Activated CD4-positive, alpha-beta T cell treated with anti-CD3 and anti-CD28 coated beads, Interleukin-2, amount 10 ng/mL, durations not matched to agents 7 days and 5 days (primary cell): ENCODE data around the gene TTC19. TPM values are rescaled to one million over a fixed set of nuclear protein-coding genes. Genes with fewer than 3 reads are reported as not detected.

Experiments used
- CTCF ChIA-PET: fragments of 350-600 bp; sonication (Branson Sonifier 250); formaldehyde crosslinking; loops from one replicate; lab custom pipeline; 2021; ENCODE audit warnings: antibody characterized with exemption; lab: Charles Lee
- POLR2A ChIA-PET: fragments of 350-600 bp; sonication (Branson Sonifier 250); formaldehyde crosslinking; loops from one replicate; lab custom pipeline; 2021; ENCODE audit warnings: antibody characterized with exemption; lab: Charles Lee
- DNase-seq: peaks from one replicate; pipeline ENCODE4 v3.0.0-alpha.2; 2020
- H3K27ac Mint-ChIP-seq: one replicate; pipeline ENCODE4 v1.8.0; 2021; ENCODE audit warnings: mild to moderate bottlenecking, moderate library complexity, mixed read lengths
- H3K27me3 Mint-ChIP-seq: one replicate; pipeline ENCODE4 v1.8.0; 2021; ENCODE audit warnings: mixed read lengths
- H3K36me3 Mint-ChIP-seq: one replicate; pipeline ENCODE4 v1.8.0; 2021; ENCODE audit warnings: low read depth, mixed read lengths
- H3K4me1 Mint-ChIP-seq: one replicate; pipeline ENCODE4 v1.8.0; 2021; ENCODE audit warnings: mixed read lengths
- H3K4me3 Mint-ChIP-seq: one replicate; pipeline ENCODE4 v1.8.0; 2021; ENCODE audit warnings: mild to moderate bottlenecking, moderate library complexity, mixed read lengths
- H3K9me3 Mint-ChIP-seq: one replicate; pipeline ENCODE4 v1.8.0; 2021; ENCODE audit warnings: mixed read lengths
- total RNA-seq, 2 experiments: library from RNA; stranded (reverse); gene quantifications; one replicate each; pipeline ENCODE4 v1.2.3, GENCODE V29; 2021

Gene TTC19
- total RNA-seq, 2 experiments from 2014 or later = 25.4 to 25.5 TPM

- no peaks in the 10 kb centered on the region for H3K36me3 Mint-ChIP-seq
- H3K27ac Mint-ChIP-seq = no peak overlapping the region
- peaks cover 16% of the 10 kb centered on the region for H3K4me1 Mint-ChIP-seq
- ChIA-PET CTCF (interaction anchor here (1.6 kb wide), 1 partner anchor 21 kb away, joined by 6 read pairs; no protein-coding TSS in a partner anchor), POLR2A (no interaction called here)
- H3K4me3 Mint-ChIP-seq = no peak overlapping the region
- DNase-seq = no peak
- no peaks in the 10 kb centered on the region for H3K9me3 Mint-ChIP-seq
- peaks cover 22% of the 10 kb centered on the region for H3K27me3 Mint-ChIP-seq
These were observed 34.1 kb upstream of the TTC19 start for GRCh38 chr17:15965528-15965927.

- no peak overlapping the region for H3K27ac Mint-ChIP-seq
These were observed 33.3 kb upstream of the TTC19 start for GRCh38 chr17:15966183-15966878.

GRCh38 chr17:15966879-15967248, 32.8 kb upstream of the TTC19 start:
- Mint-ChIP-seq H3K4me3 (no peak overlapping the region), H3K9me3 (no peaks in the 10 kb centered on the region), H3K36me3 (no peaks in the 10 kb centered on the region), H3K27ac (no peak overlapping the region), H3K4me1 (peaks cover 16% of the 10 kb centered on the region), H3K27me3 (peaks cover 15% of the 10 kb centered on the region)
- ChIA-PET POLR2A (interaction anchor here (0.7 kb wide), 1 partner anchor 78 kb away, joined by 4 read pairs; no protein-coding TSS in a partner anchor), CTCF (interaction anchor here (1.0 to 1.4 kb wide), 2 partner anchors 14 to 22 kb away, joined by 3 to 5 read pairs; partner anchors contain the start of gene ADORA2B)
- DNase-seq = no peak

More at GRCh38 chr17:15966183-15966878, 33.3 kb upstream of the TTC19 start:
- no peaks in the 10 kb centered on the region for H3K9me3 Mint-ChIP-seq
- H3K4me1 Mint-ChIP-seq = peaks cover 16% of the 10 kb centered on the region
- H3K27me3 Mint-ChIP-seq = peaks cover 19% of the 10 kb centered on the region
- H3K4me3 Mint-ChIP-seq = no peak overlapping the region
- H3K36me3 Mint-ChIP-seq = no peaks in the 10 kb centered on the region
- ChIA-PET CTCF (interaction anchor here (1.0 to 1.6 kb wide), 3 partner anchors 14 to 22 kb away, joined by 3 to 6 read pairs (median 5); partner anchors contain the start of gene ADORA2B), POLR2A (no interaction called here)
- no peak for DNase-seq

GRCh38 chr17:15967706-15968399, 31.8 kb upstream of the TTC19 start:
- DNase-seq = no peak
- CTCF ChIA-PET = interaction anchor here (1.3 to 1.4 kb wide), 2 partner anchors 23 to 30 kb away, joined by 5 read pairs; partner anchors contain the start of gene ADORA2B
- Mint-ChIP-seq H3K9me3 (no peaks in the 10 kb centered on the region), H3K27me3 (peaks cover 15% of the 10 kb centered on the region), H3K36me3 (no peaks in the 10 kb centered on the region), H3K4me3 (no peak overlapping the region), H3K27ac (no peak overlapping the region), H3K4me1 (peaks cover 16% of the 10 kb centered on the region)
- POLR2A ChIA-PET = interaction anchor here (0.7 kb wide), 1 partner anchor 79 kb away, joined by 4 read pairs; no protein-coding TSS in a partner anchor

GRCh38 chr17:15969463-15969862, 30.2 kb upstream of the TTC19 start:
- Mint-ChIP-seq H3K36me3 (peaks cover 2% of the 10 kb centered on the region), H3K9me3 (no peaks in the 10 kb centered on the region), H3K4me1 (peaks cover 20% of the 10 kb centered on the region), H3K27ac (no peak overlapping the region), H3K27me3 (peaks cover 13% of the 10 kb centered on the region), H3K4me3 (no peak overlapping the region)
- POLR2A ChIA-PET = no interaction called here
- no peak for DNase-seq
- CTCF ChIA-PET = interaction anchor here (1.0 to 1.2 kb wide), 2 partner anchors 9 to 13 kb away, joined by 3 to 4 read pairs; no protein-coding TSS in a partner anchor

GRCh38 chr17:15970500-15970899, 29.1 kb upstream of the TTC19 start:
- POLR2A ChIA-PET = no interaction called here
- CTCF ChIA-PET = interaction anchor here (1.0 to 1.2 kb wide), 3 partner anchors 8 to 12 kb away, joined by 3 to 4 read pairs (median 3); no protein-coding TSS in a partner anchor

GRCh38 chr17:15971098-15971678, 28.4 kb upstream of the TTC19 start:
- Mint-ChIP-seq H3K4me1 (peaks cover 16% of the 10 kb centered on the region), H3K9me3 (no peaks in the 10 kb centered on the region), H3K27ac (no peak overlapping the region), H3K36me3 (peaks cover 2% of the 10 kb centered on the region), H3K27me3 (peaks cover 6% of the 10 kb centered on the region), H3K4me3 (no peak overlapping the region)
- ChIA-PET CTCF (interaction anchor here (1.1 kb wide), 1 partner anchor 11 kb away, joined by 3 read pairs; no protein-coding TSS in a partner anchor), POLR2A (interaction anchor here (0.6 kb wide), 1 partner anchor 1341 kb away, joined by 6 read pairs; no protein-coding TSS in a partner anchor)
- no peak for DNase-seq

More at GRCh38 chr17:15970500-15970899, 29.1 kb upstream of the TTC19 start:
- Mint-ChIP-seq H3K27ac (no peak overlapping the region), H3K9me3 (no peaks in the 10 kb centered on the region), H3K4me1 (peaks cover 20% of the 10 kb centered on the region), H3K36me3 (peaks cover 2% of the 10 kb centered on the region), H3K4me3 (no peak overlapping the region), H3K27me3 (peaks cover 8% of the 10 kb centered on the region)
- no peak for DNase-seq

- ChIA-PET POLR2A (no interaction called here), CTCF (interaction anchor here (1.1 kb wide), 1 partner anchor 12 kb away, joined by 3 read pairs; no protein-coding TSS in a partner anchor)
- Mint-ChIP-seq H3K27me3 (peaks cover 2% of the 10 kb centered on the region), H3K4me3 (no peak overlapping the region), H3K36me3 (peaks cover 3% of the 10 kb centered on the region), H3K27ac (no peak overlapping the region), H3K9me3 (no peaks in the 10 kb centered on the region), H3K4me1 (peaks cover 9% of the 10 kb centered on the region)
- no peak for DNase-seq
These were observed 27.7 kb upstream of the TTC19 start for GRCh38 chr17:15971882-15972281.

- no peak for DNase-seq
- H3K4me3 Mint-ChIP-seq = no peak overlapping the region
- H3K27me3 Mint-ChIP-seq = peaks cover 2% of the 10 kb centered on the region
These were observed 27.1 kb upstream of the TTC19 start for GRCh38 chr17:15972497-15972951.

GRCh38 chr17:15973016-15973415, 26.6 kb upstream of the TTC19 start:
- H3K27me3 Mint-ChIP-seq = peaks cover 2% of the 10 kb centered on the region
- H3K27ac Mint-ChIP-seq = no peak overlapping the region
- CTCF ChIA-PET = interaction anchor here (0.8 kb wide), 1 partner anchor 18 kb away, joined by 3 read pairs; no protein-coding TSS in a partner anchor
- peaks cover 9% of the 10 kb centered on the region for H3K36me3 Mint-ChIP-seq
- POLR2A ChIA-PET = no interaction called here
- no peak for DNase-seq
- H3K9me3 Mint-ChIP-seq = no peaks in the 10 kb centered on the region
- no peak overlapping the region for H3K4me3 Mint-ChIP-seq
- peaks cover 5% of the 10 kb centered on the region for H3K4me1 Mint-ChIP-seq

More at GRCh38 chr17:15972497-15972951, 27.1 kb upstream of the TTC19 start:
- Mint-ChIP-seq H3K4me1 (peaks cover 6% of the 10 kb centered on the region), H3K9me3 (no peaks in the 10 kb centered on the region), H3K27ac (no peak overlapping the region), H3K36me3 (peaks cover 7% of the 10 kb centered on the region)
- ChIA-PET CTCF (interaction anchor here (0.8 kb wide), 1 partner anchor 17 kb away, joined by 3 read pairs; no protein-coding TSS in a partner anchor), POLR2A (no interaction called here)

- H3K4me1 Mint-ChIP-seq = peaks cover 5% of the 10 kb centered on the region
- peaks cover 11% of the 10 kb centered on the region for H3K36me3 Mint-ChIP-seq
- no peak overlapping the region for H3K4me3 Mint-ChIP-seq
- H3K27ac Mint-ChIP-seq = no peak overlapping the region
- ChIA-PET POLR2A (no interaction called here), CTCF (no interaction called here)
- no peak for DNase-seq
- no peaks in the 10 kb centered on the region for H3K9me3 Mint-ChIP-seq
- peaks cover 2% of the 10 kb centered on the region for H3K27me3 Mint-ChIP-seq
These were observed 25.8 kb upstream of the TTC19 start for GRCh38 chr17:15973834-15974233.

- Mint-ChIP-seq H3K9me3 (no peaks in the 10 kb centered on the region), H3K4me3 (no peak overlapping the region), H3K36me3 (peaks cover 26% of the 10 kb centered on the region), H3K4me1 (peaks cover 23% of the 10 kb centered on the region), H3K27ac (no peak overlapping the region), H3K27me3 (no peaks in the 10 kb centered on the region)
- no peak for DNase-seq
- CTCF ChIA-PET = no interaction called here
- POLR2A ChIA-PET = no interaction called here
These were observed 21.7 kb upstream of the TTC19 start for GRCh38 chr17:15977894-15978293.
